Vagina (tissue), 2 donors: Measurements from ENCODE around the gene SERINC4. TPM values are rescaled to one million over a fixed set of nuclear protein-coding genes. Genes with fewer than 3 reads are reported as not detected.
A peak's percentile ranks its signal among the peaks of the same experiment; 100 is the strongest.

Experiments used
- DNase-seq, 2 donors: peaks; one replicate each; pipeline ENCODE4 v3.0.0-alpha.2; 2017; ENCODE audit errors: extremely low spot score in 2 of 2
- H3K27ac ChIP-seq: fragments of 200-600 bp; sonication (generic); one replicate; pipeline ENCODE4 v1.5.1; 2019
- H3K27me3 ChIP-seq: fragments of 200-600 bp; sonication (generic); one replicate; pipeline ENCODE4 v1.5.1; 2019
- H3K36me3 ChIP-seq, 2 donors: fragments of 200-600 bp; sonication (generic); one replicate each; pipeline ENCODE4 v1.5.1; 2017 to 2019
- H3K4me1 ChIP-seq: fragments of 200-600 bp; sonication (generic); one replicate; pipeline ENCODE4 v1.5.1; 2019
- H3K4me3 ChIP-seq, 2 donors: fragments of 200-600 bp; sonication (generic); 1 replicate in 1 of 2; 2 replicates in 1 of 2; pipeline ENCODE4 v1.5.1; 2016 to 2019
- H3K9me3 ChIP-seq: fragments of 200-600 bp; sonication (generic); one replicate; pipeline ENCODE4 v1.5.1; 2019
- CTCF ChIP-seq, 3 experiments: fragments of 450-650 bp in 2 of 3; fragments of 200-600 bp in 1 of 3; sonication (generic) in 1 of 3; IDR thresholded peaks; one replicate each; pipeline ENCODE4 v1.5.1; 2017 to 2019; ENCODE audit warnings: antibody characterized with exemption in 3 of 3, mild to moderate bottlenecking in 2 of 3, moderate library complexity in 2 of 3
- POLR2A ChIP-seq, 2 donors: fragments of 450-650 bp; IDR thresholded peaks; one replicate each; pipeline ENCODE4 v1.6.1; 2017; ENCODE audit warnings: antibody characterized with exemption in 2 of 2, mild to moderate bottlenecking in 2 of 2, moderate library complexity in 2 of 2
- POLR2AphosphoS5 ChIP-seq, 2 donors: sonication (generic); formaldehyde crosslinking; IDR thresholded peaks; one replicate each; pipeline ENCODE4 v1.9.0; 2017; ENCODE audit warnings: antibody characterized with exemption in 2 of 2, mild to moderate bottlenecking in 2 of 2, low read depth in 1 of 2; ENCODE audit not compliant: insufficient read depth in 1 of 2
- intact Hi-C: fragments of 100-400 bp; cut with DNase I; formaldehyde crosslinking; loops from one replicate; pipeline ENCODE4 v1.15.1; 2023
- total RNA-seq: library from RNA; depleted of rRNA; stranded (reverse); fragments of >200 nt; gene quantifications from one replicate; pipeline ENCODE4 v1.2.3, GENCODE V29; 2016

Gene SERINC4
- total RNA-seq, 1 donor from 2014 or later: not detected

- no peaks in the 10 kb centered on the region for H3K9me3 ChIP-seq
- no peak for DNase-seq
- H3K27me3 ChIP-seq: no peaks in the 10 kb centered on the region
- TF ChIP-seq POLR2A (IDR thresholded peaks at IDR 0.05): no peak
- TF ChIP-seq POLR2AphosphoS5 (IDR thresholded peaks at IDR 0.05; ENCODE audit: insufficient read depth in 1 of 2, low read depth in 1 of 2): no peak
- no peak for TF ChIP-seq CTCF (IDR thresholded peaks at IDR 0.05)
- H3K4me3 ChIP-seq: no peak overlapping the region
- peaks cover 69% of the 10 kb centered on the region for H3K4me1 ChIP-seq
- H3K27ac ChIP-seq: no peak overlapping the region
- intact Hi-C loops: no loop called here
- H3K36me3 ChIP-seq: peaks cover 0 to 28% of the 10 kb centered on the region in 2 donors
Observed at GRCh38 chr15:43796566-43796965, 3.5 kb downstream of the SERINC4 start.

- intact Hi-C loops: no loop called here
- Histone ChIP-seq H3K27ac (no peak overlapping the region), H3K36me3 (peaks cover 0 to 26% of the 10 kb centered on the region in 2 donors), H3K4me3 (no peak overlapping the region), H3K4me1 (peaks cover 63% of the 10 kb centered on the region), H3K27me3 (no peaks in the 10 kb centered on the region), H3K9me3 (no peaks in the 10 kb centered on the region)
- no peak for DNase-seq
- no peak for TF ChIP-seq POLR2AphosphoS5 (IDR thresholded peaks at IDR 0.05; ENCODE audit: insufficient read depth in 1 of 2, low read depth in 1 of 2)
- TF ChIP-seq CTCF (IDR thresholded peaks at IDR 0.05): no peak
- TF ChIP-seq POLR2A (IDR thresholded peaks at IDR 0.05): no peak
Observed at GRCh38 chr15:43795997-43796396, 4.0 kb downstream of the SERINC4 start.

GRCh38 chr15:43795197-43795596 is 4.8 kb downstream of the SERINC4 start:
- H3K36me3 ChIP-seq: peaks cover 0 to 26% of the 10 kb centered on the region in 2 donors
- intact Hi-C loops: no loop called here
- no peaks in the 10 kb centered on the region for H3K27me3 ChIP-seq
- TF ChIP-seq CTCF (IDR thresholded peaks at IDR 0.05) (no peak), POLR2A (IDR thresholded peaks at IDR 0.05) (no peak), POLR2AphosphoS5 (IDR thresholded peaks at IDR 0.05; ENCODE audit: insufficient read depth in 1 of 2, low read depth in 1 of 2) (no peak)
- H3K27ac ChIP-seq: peak overlapping the region; percentile 7
- peaks cover 62% of the 10 kb centered on the region for H3K4me1 ChIP-seq
- DNase-seq: no peak
- H3K9me3 ChIP-seq: no peaks in the 10 kb centered on the region
- no peak overlapping the region for H3K4me3 ChIP-seq

- no peak for DNase-seq
- intact Hi-C loops: no loop called here
- TF ChIP-seq POLR2A (IDR thresholded peaks at IDR 0.05) (no peak), POLR2AphosphoS5 (IDR thresholded peaks at IDR 0.05; ENCODE audit: insufficient read depth in 1 of 2, low read depth in 1 of 2) (no peak), CTCF (IDR thresholded peaks at IDR 0.05) (no peak)
- H3K27ac ChIP-seq: peak overlapping the region; percentile 99
- H3K36me3 ChIP-seq: peaks cover 0 to 26% of the 10 kb centered on the region in 2 donors
- H3K4me3 ChIP-seq: peak overlapping the region in 1 of 2 donors; percentile 91
- no peaks in the 10 kb centered on the region for H3K27me3 ChIP-seq
- peaks cover 55% of the 10 kb centered on the region for H3K4me1 ChIP-seq
- no peaks in the 10 kb centered on the region for H3K9me3 ChIP-seq
Observed at GRCh38 chr15:43794269-43795037, 5.6 kb downstream of the SERINC4 start.

GRCh38 chr15:43793647-43794046 is 6.4 kb downstream of the SERINC4 start:
- peaks cover 0 to 26% of the 10 kb centered on the region in 2 donors for H3K36me3 ChIP-seq
- peak overlapping the region; percentile 99 for H3K27ac ChIP-seq
- TF ChIP-seq CTCF (IDR thresholded peaks at IDR 0.05) (no peak), POLR2A (IDR thresholded peaks at IDR 0.05) (no peak), POLR2AphosphoS5 (IDR thresholded peaks at IDR 0.05; ENCODE audit: insufficient read depth in 1 of 2, low read depth in 1 of 2) (no peak)
- H3K4me1 ChIP-seq: peaks cover 47% of the 10 kb centered on the region
- no peaks in the 10 kb centered on the region for H3K27me3 ChIP-seq
- DNase-seq: no peak
- no peaks in the 10 kb centered on the region for H3K9me3 ChIP-seq
- intact Hi-C loops: loop anchor here (2.0 kb wide), 1 partner anchor 17 kb away; the partner anchor contains the start of gene ELL3
- peak overlapping the region; percentile 82 to 91 for H3K4me3 ChIP-seq
